ENCODE results near the gene KRTAP5-6. TPM values are rescaled to one million over a fixed set of nuclear protein-coding genes. Genes with fewer than 3 reads are reported as not detected.

KRTAP5-6 gene
- total and polyA plus RNA-seq, 4 donors = not detected

- Histone ChIP-seq H3K36me3 (ENCODE audit: control insufficient read depth, insufficient read depth, low read length) (peaks cover 9% of the 10 kb centered on the region), H3K4me1 (ENCODE audit: control insufficient read depth, insufficient read depth, low read length) (peaks cover 21% of the 10 kb centered on the region), H3K4me3 (ENCODE audit: low read depth, low read length) (no peak overlapping the region), H3K27me3 (ENCODE audit: control insufficient read depth, insufficient read depth, low read length) (no peaks in the 10 kb centered on the region), H3K9me3 (ENCODE audit: control insufficient read depth, insufficient read depth, low read length) (peaks cover 3% of the 10 kb centered on the region), H3K27ac (ENCODE audit: low read depth, low read length) (no peak overlapping the region)
- DNase-seq (ENCODE audit: low read depth in 4 of 6, low spot score in 6 of 6) = no peak
- no CpG with 5 or more reads among the region's 4 CpGs for WGBS (ENCODE audit: insufficient coverage)
Measured at GRCh38 chr11:1741741-1742140, 44.7 kb downstream of the KRTAP5-6 start.

DNA sequence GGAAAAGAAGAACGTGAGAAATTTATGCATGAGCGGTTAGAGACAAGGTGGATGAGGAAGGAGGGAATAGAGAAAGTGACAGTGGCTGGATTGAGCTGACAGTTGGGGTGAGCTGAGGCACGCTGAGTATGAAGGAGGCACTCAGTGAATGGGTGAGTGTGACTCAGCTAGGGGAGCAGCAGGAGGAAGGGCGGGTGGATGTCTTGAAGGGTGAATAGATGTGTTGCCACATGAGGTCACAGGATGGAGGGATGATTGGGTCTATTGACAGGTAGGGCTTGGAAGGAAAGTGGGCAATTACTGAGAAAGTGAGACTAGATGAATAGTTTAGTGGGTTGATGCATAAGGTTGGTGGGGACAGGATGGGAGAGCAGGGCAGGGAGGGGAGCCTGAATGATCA, 45.4 kb downstream of the KRTAP5-6 start:
- WGBS (ENCODE audit: insufficient coverage) = 67% methylated on average over 4 of the region's 4 CpGs
- DNase-seq (ENCODE audit: low read depth in 4 of 6, low spot score in 6 of 6) = no peak

GRCh38 chr11:1742869-1743584, 46.0 kb downstream of the KRTAP5-6 start:
- 83% methylated on average over 3 of the region's 3 CpGs for WGBS (ENCODE audit: insufficient coverage)

More for the DNA sequence above, 45.4 kb downstream of the KRTAP5-6 start:
- H3K4me1 ChIP-seq (ENCODE audit: control insufficient read depth, insufficient read depth, low read length) = peaks cover 28% of the 10 kb centered on the region
- H3K36me3 ChIP-seq (ENCODE audit: control insufficient read depth, insufficient read depth, low read length) = peaks cover 14% of the 10 kb centered on the region
- no peaks in the 10 kb centered on the region for H3K27me3 ChIP-seq (ENCODE audit: control insufficient read depth, insufficient read depth, low read length)
- no peak overlapping the region for H3K4me3 ChIP-seq (ENCODE audit: low read depth, low read length)
- H3K9me3 ChIP-seq (ENCODE audit: control insufficient read depth, insufficient read depth, low read length) = no peaks in the 10 kb centered on the region
- no peak overlapping the region for H3K27ac ChIP-seq (ENCODE audit: low read depth, low read length)

DNA sequence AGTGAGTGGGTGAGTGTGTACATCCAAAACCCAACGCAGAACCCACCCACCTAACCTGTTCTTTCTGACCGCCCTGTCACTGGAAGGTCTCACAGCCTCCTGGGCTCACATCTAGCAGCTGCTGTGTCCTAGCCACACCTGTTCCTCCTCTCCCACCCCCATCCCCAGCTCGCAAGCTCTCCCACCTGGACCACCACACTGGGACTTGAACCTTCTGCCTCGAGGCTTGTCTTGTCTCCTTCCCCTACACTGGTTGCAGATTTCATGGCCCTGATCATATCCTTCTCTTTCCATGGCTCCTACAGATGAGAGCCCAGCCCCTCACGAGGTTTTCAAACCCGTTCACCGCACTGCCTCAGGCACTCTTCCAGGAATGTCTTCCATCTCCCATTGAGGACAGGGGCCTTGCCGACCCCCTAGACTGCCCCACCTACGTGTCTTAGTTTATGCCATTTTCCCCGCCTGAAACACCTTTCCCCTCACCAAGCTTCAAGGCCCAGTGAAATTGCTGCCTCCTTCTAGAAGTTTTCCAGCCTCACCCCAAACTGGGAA, 46.7 kb downstream of the KRTAP5-6 start:
- Histone ChIP-seq H3K27ac (ENCODE audit: low read depth, low read length) (no peak overlapping the region), H3K36me3 (ENCODE audit: control insufficient read depth, insufficient read depth, low read length) (peaks cover 20% of the 10 kb centered on the region), H3K27me3 (ENCODE audit: control insufficient read depth, insufficient read depth, low read length) (no peaks in the 10 kb centered on the region), H3K9me3 (ENCODE audit: control insufficient read depth, insufficient read depth, low read length) (no peaks in the 10 kb centered on the region), H3K4me3 (ENCODE audit: low read depth, low read length) (no peak overlapping the region), H3K4me1 (ENCODE audit: control insufficient read depth, insufficient read depth, low read length) (peaks cover 37% of the 10 kb centered on the region)
- 83% methylated on average over 9 of the region's 10 CpGs for WGBS (ENCODE audit: insufficient coverage)
- DNase-seq (ENCODE audit: low read depth in 4 of 6, low spot score in 6 of 6) = no peak

More at GRCh38 chr11:1742869-1743584, 46.0 kb downstream of the KRTAP5-6 start:
- Histone ChIP-seq H3K27ac (ENCODE audit: low read depth, low read length) (no peak overlapping the region), H3K36me3 (ENCODE audit: control insufficient read depth, insufficient read depth, low read length) (peaks cover 20% of the 10 kb centered on the region), H3K27me3 (ENCODE audit: control insufficient read depth, insufficient read depth, low read length) (no peaks in the 10 kb centered on the region), H3K4me3 (ENCODE audit: low read depth, low read length) (no peak overlapping the region), H3K4me1 (ENCODE audit: control insufficient read depth, insufficient read depth, low read length) (peaks cover 34% of the 10 kb centered on the region), H3K9me3 (ENCODE audit: control insufficient read depth, insufficient read depth, low read length) (no peaks in the 10 kb centered on the region)
- DNase-seq (ENCODE audit: low read depth in 4 of 6, low spot score in 6 of 6) = no peak

- H3K4me1 ChIP-seq (ENCODE audit: control insufficient read depth, insufficient read depth, low read length) = peaks cover 39% of the 10 kb centered on the region
- peak in 1 of 6 donors; percentile 60 for DNase-seq (ENCODE audit: low read depth in 4 of 6, low spot score in 6 of 6)
- H3K27ac ChIP-seq (ENCODE audit: low read depth, low read length) = no peak overlapping the region
- no peak overlapping the region for H3K4me3 ChIP-seq (ENCODE audit: low read depth, low read length)
- H3K36me3 ChIP-seq (ENCODE audit: control insufficient read depth, insufficient read depth, low read length) = peaks cover 20% of the 10 kb centered on the region
- no peaks in the 10 kb centered on the region for H3K9me3 ChIP-seq (ENCODE audit: control insufficient read depth, insufficient read depth, low read length)
- WGBS (ENCODE audit: insufficient coverage) = 48% methylated on average over 22 of the region's 23 CpGs
- peaks cover 3% of the 10 kb centered on the region for H3K27me3 ChIP-seq (ENCODE audit: control insufficient read depth, insufficient read depth, low read length)
Measured at GRCh38 chr11:1744137-1744886, 47.3 kb downstream of the KRTAP5-6 start.

DNA sequence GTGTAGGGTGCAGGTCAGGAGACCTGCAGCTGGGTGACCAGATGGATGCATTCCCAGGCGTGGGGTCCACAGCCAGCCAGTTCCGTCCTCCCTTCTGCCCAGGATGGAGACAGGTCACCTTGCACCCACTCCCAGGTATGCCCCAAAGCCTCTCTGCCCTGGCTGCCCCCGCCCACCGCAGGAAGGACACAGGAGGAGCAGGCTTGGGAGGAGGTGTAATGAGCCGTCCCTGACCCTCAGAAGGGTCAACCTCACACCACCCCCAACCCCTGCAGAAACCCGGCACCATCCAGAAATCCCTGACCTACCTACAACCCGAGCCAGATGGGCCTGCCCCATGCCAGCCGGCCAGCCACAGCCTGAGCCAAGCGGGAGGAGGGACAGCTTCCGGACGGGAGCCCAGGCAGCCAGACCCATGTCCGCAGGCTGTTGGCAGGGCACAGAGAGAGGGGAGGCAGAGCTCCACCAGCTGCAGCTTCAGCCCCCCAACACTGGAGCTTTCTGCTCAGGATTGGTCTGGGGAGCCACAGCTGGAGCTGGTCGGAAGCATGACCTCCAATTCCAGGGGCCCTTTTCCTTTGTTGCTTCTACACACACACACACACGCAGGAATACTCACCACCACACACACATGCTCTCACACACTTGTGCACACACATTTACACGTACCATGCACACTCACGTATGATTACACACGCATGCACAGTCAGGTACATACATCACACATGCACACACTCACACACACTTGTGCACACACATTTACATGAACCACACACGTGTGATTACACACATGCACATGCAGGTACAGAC, 48.1 kb downstream of the KRTAP5-6 start:
- H3K36me3 ChIP-seq (ENCODE audit: control insufficient read depth, insufficient read depth, low read length) = peaks cover 20% of the 10 kb centered on the region
- no peak overlapping the region for H3K4me3 ChIP-seq (ENCODE audit: low read depth, low read length)
- DNase-seq (ENCODE audit: low read depth in 4 of 6, low spot score in 6 of 6) = no peak
- no peak overlapping the region for H3K27ac ChIP-seq (ENCODE audit: low read depth, low read length)
- no peaks in the 10 kb centered on the region for H3K9me3 ChIP-seq (ENCODE audit: control insufficient read depth, insufficient read depth, low read length)
- 65% methylated on average over 14 of the region's 18 CpGs for WGBS (ENCODE audit: insufficient coverage)
- H3K27me3 ChIP-seq (ENCODE audit: control insufficient read depth, insufficient read depth, low read length) = peaks cover 7% of the 10 kb centered on the region
- peaks cover 47% of the 10 kb centered on the region for H3K4me1 ChIP-seq (ENCODE audit: control insufficient read depth, insufficient read depth, low read length)

DNA sequence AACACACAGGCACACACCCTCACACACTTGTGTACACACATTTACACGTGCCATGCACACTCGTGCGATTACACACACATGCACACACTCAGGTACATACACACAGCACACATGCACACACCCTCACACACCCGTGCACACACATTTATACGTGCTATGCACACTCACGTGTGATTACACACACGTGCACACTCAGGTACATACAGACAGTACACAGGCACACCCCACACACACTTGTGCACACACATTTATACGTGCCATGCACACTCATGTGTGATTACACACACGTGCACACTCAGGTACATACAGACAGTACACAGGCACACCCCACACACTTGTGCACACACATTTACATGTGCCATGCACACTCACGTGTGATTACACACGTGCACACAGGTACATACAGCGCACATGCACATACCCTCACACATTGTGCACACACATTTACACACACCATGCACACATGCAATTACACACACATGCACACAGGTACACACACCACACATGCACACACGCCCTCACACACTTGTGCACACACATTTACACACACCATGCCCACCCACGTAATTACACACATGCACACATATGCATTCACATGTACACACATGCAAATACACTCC, 48.8 kb downstream of the KRTAP5-6 start:
- 89% methylated on average over 14 of the region's 14 CpGs for WGBS (ENCODE audit: insufficient coverage)
- Histone ChIP-seq H3K27me3 (ENCODE audit: control insufficient read depth, insufficient read depth, low read length) (peaks cover 7% of the 10 kb centered on the region), H3K4me1 (ENCODE audit: control insufficient read depth, insufficient read depth, low read length) (peaks cover 54% of the 10 kb centered on the region), H3K9me3 (ENCODE audit: control insufficient read depth, insufficient read depth, low read length) (no peaks in the 10 kb centered on the region), H3K36me3 (ENCODE audit: control insufficient read depth, insufficient read depth, low read length) (peaks cover 21% of the 10 kb centered on the region), H3K27ac (ENCODE audit: low read depth, low read length) (no peak overlapping the region), H3K4me3 (ENCODE audit: low read depth, low read length) (no peak overlapping the region)
- DNase-seq (ENCODE audit: low read depth in 4 of 6, low spot score in 6 of 6) = no peak

GRCh38 chr11:1746511-1746931, 49.5 kb downstream of the KRTAP5-6 start:
- Histone ChIP-seq H3K27ac (ENCODE audit: low read depth, low read length) (no peak overlapping the region), H3K36me3 (ENCODE audit: control insufficient read depth, insufficient read depth, low read length) (peaks cover 28% of the 10 kb centered on the region), H3K9me3 (ENCODE audit: control insufficient read depth, insufficient read depth, low read length) (no peaks in the 10 kb centered on the region), H3K4me1 (ENCODE audit: control insufficient read depth, insufficient read depth, low read length) (peaks cover 61% of the 10 kb centered on the region), H3K27me3 (ENCODE audit: control insufficient read depth, insufficient read depth, low read length) (peaks cover 7% of the 10 kb centered on the region), H3K4me3 (ENCODE audit: low read depth, low read length) (no peak overlapping the region)
- no peak for DNase-seq (ENCODE audit: low read depth in 4 of 6, low spot score in 6 of 6)
- WGBS (ENCODE audit: insufficient coverage) = 75% methylated on average over 17 of the region's 22 CpGs

Measured in spinal cord (tissue), 10 donors.